AG04449 (cell line): Measurements from ENCODE around the gene EPB41L1.

Experiments used
- CTCF ChIA-PET: fragments of 350-600 bp; formaldehyde crosslinking; extraction: SDS; loops from one replicate; lab custom pipeline; 2021; ENCODE audit warnings: antibody characterized with exemption; lab: Yijun Ruan, JAX
- POLR2A ChIA-PET: fragments of 400-600, 350-600 bp; formaldehyde crosslinking; extraction: SDS; loops from one replicate; lab custom pipeline; 2020; ENCODE audit warnings: antibody characterized with exemption, inconsistent platforms; lab: Yijun Ruan, JAX
- DNase-seq: peaks from one replicate; pipeline ENCODE4 v3.0.0-alpha.2; 2010; ENCODE audit warnings: low read depth, low spot score
- H3K4me3 ChIP-seq: 2 replicates; pipeline ENCODE4 v1.5.1; 2011; ENCODE audit warnings: low read depth, mild to moderate bottlenecking, control low read depth, low read length
- CTCF ChIP-seq: IDR thresholded peaks from one replicate; pipeline ENCODE4 v1.5.1; 2011; ENCODE audit warnings: mild to moderate bottlenecking, moderate library complexity, low read length, control low read depth, inconsistent platforms; ENCODE audit not compliant: insufficient read depth; ENCODE audit errors: missing control alignments

The EPB41L1 gene

DNA sequence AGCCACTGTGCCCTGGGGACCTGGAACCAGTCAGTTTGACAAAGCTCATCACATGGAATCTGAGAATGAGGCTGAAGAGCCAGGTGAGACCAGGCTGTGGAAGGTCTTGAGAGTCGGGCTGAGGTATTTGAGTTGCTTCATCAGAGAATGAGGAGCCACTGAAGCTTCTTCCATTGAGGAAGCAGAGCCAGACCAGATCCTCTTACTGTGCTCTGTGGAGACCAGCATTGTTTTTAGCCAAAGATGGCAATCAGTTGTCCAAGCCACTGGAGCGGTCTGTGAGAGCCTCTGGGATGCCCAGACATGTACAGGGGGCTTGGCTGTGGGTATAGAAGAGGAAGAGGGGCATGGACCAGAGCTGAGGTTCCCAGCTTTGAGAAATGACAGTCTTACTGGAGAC is 6.1 kb upstream of the EPB41L1 start:
- TF ChIP-seq CTCF: no peak
- CTCF ChIA-PET: interaction anchor here (1.7 to 27.4 kb wide), 6 partner anchors 9 to 291 kb away, joined by 7 to 971 read pairs (median 30); no protein-coding TSS in a partner anchor
- POLR2A ChIA-PET: interaction anchor here (0.6 kb wide), 1 partner anchor 457 kb away, joined by 3 read pairs; the partner anchor contains the start of gene RAB5IF
- H3K4me3 ChIP-seq: no peak overlapping the region
- no peak for DNase-seq

- TF ChIP-seq CTCF: no peak
- H3K4me3 ChIP-seq: no peak overlapping the region
- DNase-seq: no peak
- CTCF ChIA-PET: interaction anchor here (1.5 to 27.4 kb wide), 5 partner anchors 8 to 165 kb away, joined by 3 to 971 read pairs (median 37); no protein-coding TSS in a partner anchor
- POLR2A ChIA-PET: no interaction called here
These were observed 5.5 kb upstream of the EPB41L1 start for GRCh38 chr20:36149012-36149411.

- no peak for TF ChIP-seq CTCF
- H3K4me3 ChIP-seq: no peak overlapping the region
- no peak for DNase-seq
- CTCF ChIA-PET: interaction anchor here (1.5 to 27.4 kb wide), 3 partner anchors 11 to 166 kb away, joined by 3 to 971 read pairs (median 39); no protein-coding TSS in a partner anchor
- POLR2A ChIA-PET: no interaction called here
These were observed 5.1 kb upstream of the EPB41L1 start for GRCh38 chr20:36149469-36149868.

GRCh38 chr20:36150489-36150846 is 4.1 kb upstream of the EPB41L1 start:
- DNase-seq: no peak
- H3K4me3 ChIP-seq: no peak overlapping the region
- TF ChIP-seq CTCF: no peak
- CTCF ChIA-PET: interaction anchor here (1.5 to 27.4 kb wide), 3 partner anchors 12 to 167 kb away, joined by 3 to 971 read pairs (median 39); no protein-coding TSS in a partner anchor
- POLR2A ChIA-PET: no interaction called here

GRCh38 chr20:36150847-36151539 is 3.5 kb upstream of the EPB41L1 start:
- TF ChIP-seq CTCF: no peak
- no peak overlapping the region for H3K4me3 ChIP-seq
- CTCF ChIA-PET: interaction anchor here (4.4 to 52.9 kb wide), 3 partner anchors 12 to 159 kb away, joined by 39 to 971 read pairs (median 940); no protein-coding TSS in a partner anchor
- POLR2A ChIA-PET: no interaction called here
- DNase-seq: no peak

- ChIA-PET CTCF (interaction anchor here (0.7 to 52.9 kb wide), 5 partner anchors 14 to 231 kb away, joined by 3 to 940 read pairs (median 6); no protein-coding TSS in a partner anchor), POLR2A (no interaction called here)
- H3K4me3 ChIP-seq: no peak overlapping the region
- DNase-seq: no peak
- TF ChIP-seq CTCF: no peak
These were observed 2.3 kb upstream of the EPB41L1 start for GRCh38 chr20:36152261-36152660.
